ENCODE measurements around the gene PHGDH.
"Not testable (repeated sequence)": the region's sequence is repeated elsewhere in the genome, so short reads cannot be mapped to it uniquely, and the experiment has no call there.

Gene PHGDH

GRCh38 chr1:119700326-119700725 is 11.4 kb upstream of the PHGDH start:
- DNase-seq, result no peak

GRCh38 chr1:119701659-119702058 is 10.1 kb upstream of the PHGDH start:
- DNase-seq, result no peak

- DNase-seq, result no peak
Observed at GRCh38 chr1:119702384-119702783, 9.3 kb upstream of the PHGDH start.

- no peak for DNase-seq
Observed at GRCh38 chr1:119703666-119704450, 7.9 kb upstream of the PHGDH start.

- DNase-seq, result not testable (repeated sequence)
Observed at GRCh38 chr1:119706599-119706998, 5.1 kb upstream of the PHGDH start.

GRCh38 chr1:119711356-119711803 is 354 bp upstream of the PHGDH start:
- not testable (repeated sequence) for DNase-seq

- peak; percentile 19 for DNase-seq
Observed at GRCh38 chr1:119712342-119713038, 756 bp downstream of the PHGDH start.

GRCh38 chr1:119713039-119713748 is 1.5 kb downstream of the PHGDH start:
- DNase-seq, result no peak

- no peak for DNase-seq
Observed at GRCh38 chr1:119713749-119714456, 2.2 kb downstream of the PHGDH start.

- DNase-seq, result no peak
Observed at GRCh38 chr1:119714583-119714982, 2.8 kb downstream of the PHGDH start.

- no peak for DNase-seq
Observed at GRCh38 chr1:119715542-119715941, 3.8 kb downstream of the PHGDH start.

GRCh38 chr1:119718409-119718808 is 6.7 kb downstream of the PHGDH start:
- no peak for DNase-seq

GRCh38 chr1:119718972-119719371 is 7.2 kb downstream of the PHGDH start:
- DNase-seq, result no peak

- no peak for DNase-seq
Observed at GRCh38 chr1:119720866-119721440, 9.2 kb downstream of the PHGDH start.

- no peak for DNase-seq
Observed at GRCh38 chr1:119721896-119722295, 10.2 kb downstream of the PHGDH start.

- DNase-seq, result no peak
Observed at GRCh38 chr1:119724611-119725218, 13.0 kb downstream of the PHGDH start.

- no peak for DNase-seq
Observed at GRCh38 chr1:119725626-119726025, 13.9 kb downstream of the PHGDH start.

GRCh38 chr1:119727991-119728390 is 16.3 kb downstream of the PHGDH start:
- no peak for DNase-seq

- no peak for DNase-seq
Observed at GRCh38 chr1:119729044-119729443, 17.3 kb downstream of the PHGDH start.

GRCh38 chr1:119731060-119731459 is 19.3 kb downstream of the PHGDH start:
- DNase-seq, result no peak

GRCh38 chr1:119731741-119732430 is 20.2 kb downstream of the PHGDH start:
- DNase-seq, result no peak
